Esophagus muscularis mucosa (tissue), 4 donors: ENCODE results near the gene RAPGEF2.

Experiments used
- CTCF ChIP-seq, 3 experiments: fragments of 200-600 bp in 2 of 3; fragments of 450-650 bp in 1 of 3; sonication (generic) in 2 of 3; IDR thresholded peaks; one replicate each; pipeline ENCODE4 v1.5.1; 2017 to 2019; ENCODE audit warnings: antibody characterized with exemption in 3 of 3, mild to moderate bottlenecking in 2 of 3, moderate library complexity in 1 of 3
- EP300 ChIP-seq: sonication (generic); formaldehyde crosslinking; IDR thresholded peaks from one replicate; pipeline ENCODE4 v1.6.1; 2017; ENCODE audit warnings: antibody characterized with exemption
- POLR2A ChIP-seq: fragments of 450-650 bp; IDR thresholded peaks from one replicate; pipeline ENCODE4 v1.6.1; 2017; ENCODE audit warnings: antibody characterized with exemption, moderate library complexity, mild to moderate bottlenecking, low read depth
- POLR2AphosphoS5 ChIP-seq, 2 donors: sonication (generic); formaldehyde crosslinking; IDR thresholded peaks; one replicate each; pipeline ENCODE4 v1.6.1; 2017; ENCODE audit warnings: antibody characterized with exemption in 2 of 2

DNA sequence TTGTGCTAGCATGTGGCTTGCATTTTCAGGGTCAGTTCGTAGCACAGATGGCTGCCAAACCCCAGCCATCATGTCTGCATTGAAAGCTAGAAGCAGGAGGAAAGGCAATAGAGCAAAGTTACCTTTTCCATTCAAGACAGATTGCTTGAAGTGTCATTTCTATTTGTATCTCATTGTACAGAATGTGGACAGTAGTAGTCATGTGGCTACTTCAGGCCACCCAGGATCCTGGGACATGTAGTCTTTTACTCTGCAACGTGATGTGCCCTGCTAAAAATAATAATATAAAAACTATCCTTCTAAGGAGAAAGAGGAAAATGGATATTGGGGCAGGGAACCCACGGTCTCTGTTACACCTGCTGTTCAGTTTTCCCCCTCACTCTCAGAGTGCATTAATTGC lies 118.4 kb downstream of the RAPGEF2 start:
- no peak for TF ChIP-seq POLR2A
- no peak for TF ChIP-seq CTCF (IDR thresholded peaks at IDR 0.05)
- no peak for TF ChIP-seq POLR2AphosphoS5 (IDR thresholded peaks at IDR 0.05)
- TF ChIP-seq EP300 = no peak
